ENCODE data around the gene AKAP13.

AKAP13 gene

GRCh38 chr15:85745525-85746150, 365.2 kb downstream of the AKAP13 start:
- no peak for DNase-seq
- in situ Hi-C loops (cut with MboI; ENCODE audit: low pct_unique_long_range_greater_than_20kb, low sequenced_read_pairs): loop anchor here (10.0 kb wide), 1 partner anchor 89 kb away; no protein-coding TSS in a partner anchor

DNA sequence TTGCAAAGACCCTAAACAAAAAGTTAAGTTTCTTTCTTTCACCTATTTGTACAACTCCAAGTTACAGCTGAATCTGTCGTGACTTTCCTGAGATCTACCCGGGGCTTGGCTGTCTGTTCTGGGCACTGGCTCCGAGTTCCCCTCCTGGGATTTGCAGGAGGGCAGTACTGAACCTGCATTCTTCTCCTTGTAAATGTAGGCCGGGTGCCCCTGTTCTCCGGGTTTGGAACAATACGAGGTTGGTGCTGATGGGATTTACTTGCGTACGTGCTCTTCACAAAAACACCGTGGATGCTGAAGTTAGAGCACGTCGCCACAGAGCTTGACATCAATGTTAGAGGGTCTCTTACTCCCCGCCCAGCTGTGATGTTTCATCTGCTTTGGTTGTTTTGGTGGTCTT, 366.2 kb downstream of the AKAP13 start:
- in situ Hi-C loops (cut with MboI; ENCODE audit: low pct_unique_long_range_greater_than_20kb, low sequenced_read_pairs): loop anchor here (10.0 kb wide), 1 partner anchor 88 kb away; no protein-coding TSS in a partner anchor

GRCh38 chr15:85748176-85748575, 367.8 kb downstream of the AKAP13 start:
- no peak for DNase-seq
- in situ Hi-C loops (cut with MboI; ENCODE audit: low pct_unique_long_range_greater_than_20kb, low sequenced_read_pairs): loop anchor here (10.0 kb wide), 1 partner anchor 87 kb away; no protein-coding TSS in a partner anchor

More for the DNA sequence above, 366.2 kb downstream of the AKAP13 start:
- DNase-seq: no peak

DNA sequence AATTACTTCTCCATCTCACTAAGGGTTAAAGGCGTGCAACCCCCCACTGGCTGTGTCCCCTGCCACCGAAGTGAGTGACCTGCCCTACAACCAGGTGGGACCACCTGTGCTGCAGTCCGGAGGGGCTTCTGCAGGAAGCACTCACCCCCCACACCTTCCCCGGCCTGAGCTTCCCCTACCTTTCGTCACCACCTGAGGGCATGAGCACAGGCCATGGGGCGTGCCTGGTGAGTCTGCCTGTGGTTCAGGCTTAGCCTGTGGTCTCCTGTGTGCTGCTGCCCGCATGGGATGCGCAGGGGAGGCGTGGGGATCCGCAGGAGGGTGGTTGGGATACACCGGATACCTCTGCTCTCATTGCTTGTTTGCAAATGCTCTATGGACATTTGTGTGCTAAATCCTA, 368.3 kb downstream of the AKAP13 start:
- in situ Hi-C loops (cut with MboI; ENCODE audit: low pct_unique_long_range_greater_than_20kb, low sequenced_read_pairs): loop anchor here (10.0 kb wide), 1 partner anchor 86 kb away; no protein-coding TSS in a partner anchor
- no peak for DNase-seq

DNA sequence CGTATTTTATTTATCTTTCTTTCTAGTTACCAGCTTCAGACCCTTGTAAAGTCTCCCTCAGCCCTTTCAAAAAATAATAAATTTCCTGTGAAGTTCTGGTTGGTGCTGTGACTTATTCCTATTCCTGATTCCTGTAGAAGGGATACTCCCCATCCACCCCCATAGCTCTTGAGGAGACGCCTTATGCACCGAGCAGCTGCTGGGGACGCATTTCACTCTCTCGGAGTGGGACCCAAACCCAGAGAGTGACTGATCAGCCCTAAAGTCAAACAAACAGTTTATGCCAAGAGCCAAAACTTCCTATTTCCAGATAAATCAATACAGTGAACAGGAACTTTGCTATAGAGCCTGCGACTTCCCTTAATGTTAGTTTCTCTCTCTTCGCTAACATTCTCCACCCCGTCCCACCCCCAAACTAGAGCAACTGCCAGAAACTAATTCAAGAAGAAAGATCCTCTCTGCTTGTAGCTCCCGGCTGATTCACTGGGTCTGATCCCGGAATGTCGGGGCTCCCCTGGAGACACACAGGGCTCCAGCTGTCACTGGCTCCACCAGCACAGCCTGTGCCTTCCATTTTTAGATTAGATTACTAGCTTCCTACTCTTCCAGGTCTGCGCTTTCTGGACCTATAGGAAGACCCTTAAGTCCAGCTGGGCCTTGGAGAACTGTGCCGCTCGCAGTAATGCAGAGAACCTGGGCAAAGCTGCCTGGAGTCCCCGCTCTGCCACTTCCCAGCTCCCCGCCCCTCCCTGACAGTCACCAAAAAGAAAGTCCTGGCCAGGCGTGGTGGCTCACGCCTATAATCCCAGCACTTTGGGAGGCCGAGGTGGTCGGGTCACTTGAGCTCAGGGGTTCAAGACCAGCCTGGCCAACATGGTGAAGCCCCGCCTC, 369.1 kb downstream of the AKAP13 start:
- in situ Hi-C loops (cut with MboI; ENCODE audit: low pct_unique_long_range_greater_than_20kb, low sequenced_read_pairs): loop anchor here (10.0 kb wide), 1 partner anchor 85 kb away; no protein-coding TSS in a partner anchor
- DNase-seq: no peak

- in situ Hi-C loops (cut with MboI; ENCODE audit: low pct_unique_long_range_greater_than_20kb, low sequenced_read_pairs): no loop called here
- peak; percentile 39 for DNase-seq
Measured at GRCh38 chr15:85750319-85751290, 370.2 kb downstream of the AKAP13 start.

DNA sequence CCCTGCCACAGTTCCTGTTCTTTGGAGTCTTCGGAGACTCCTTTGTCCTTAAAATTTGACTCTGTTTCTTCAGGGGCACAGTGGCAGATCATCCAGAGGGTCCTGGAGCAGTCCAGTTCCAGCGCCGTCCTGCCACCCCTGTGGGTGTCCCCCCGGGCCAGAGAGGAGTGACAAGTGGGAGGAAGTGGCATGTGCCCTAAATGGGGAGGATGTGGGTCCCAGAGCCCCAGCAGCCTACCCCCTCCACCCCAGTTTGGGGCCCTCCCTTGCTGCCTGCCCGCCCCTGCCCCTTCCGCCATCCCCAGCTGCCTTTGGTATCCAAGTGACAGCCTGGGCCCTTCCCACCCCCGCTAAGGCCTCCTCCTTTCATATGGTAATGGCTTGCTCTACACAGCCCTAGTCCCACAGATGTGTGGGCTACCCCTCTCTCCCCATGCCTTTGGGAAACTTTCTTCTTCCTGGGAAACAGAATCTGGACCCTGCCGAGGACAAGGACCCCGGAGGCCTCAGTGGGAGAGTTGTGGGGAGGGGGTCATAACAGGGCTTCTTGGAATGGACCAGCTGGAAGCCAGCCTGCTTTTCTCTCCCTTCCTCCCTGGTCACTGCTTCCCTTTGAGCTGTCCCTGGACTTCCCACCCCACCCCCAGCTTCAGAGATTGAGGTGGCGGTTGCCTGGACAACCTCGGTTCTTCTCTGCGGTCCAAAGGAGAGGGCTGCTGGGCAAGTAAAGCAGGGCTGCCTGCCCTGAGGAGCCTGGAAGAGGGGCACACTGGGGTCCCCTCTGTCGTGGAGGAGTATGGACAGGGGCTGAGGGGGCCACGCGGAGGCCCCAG, 371.1 kb downstream of the AKAP13 start:
- in situ Hi-C loops (cut with MboI; ENCODE audit: low pct_unique_long_range_greater_than_20kb, low sequenced_read_pairs): no loop called here
- DNase-seq: no peak

DNA sequence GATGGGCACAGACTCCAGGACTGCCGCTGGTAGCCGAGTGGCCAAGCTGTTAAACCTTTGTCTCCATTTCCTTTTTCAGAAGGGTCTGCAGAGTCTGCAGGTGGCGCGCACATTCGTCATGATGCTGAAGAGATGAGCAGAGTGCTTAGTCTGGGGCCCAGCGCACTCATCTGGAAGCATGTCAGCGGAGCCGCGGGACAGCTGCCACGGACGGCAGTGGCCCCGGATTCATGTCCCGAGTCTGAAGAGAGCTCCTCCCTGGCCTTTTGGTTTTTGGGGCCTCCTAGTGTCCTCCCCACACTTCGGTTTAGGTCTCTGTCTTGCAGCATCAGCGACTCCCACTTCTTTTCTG, 371.7 kb downstream of the AKAP13 start:
- in situ Hi-C loops (cut with MboI; ENCODE audit: low pct_unique_long_range_greater_than_20kb, low sequenced_read_pairs): no loop called here
- no peak for DNase-seq

GRCh38 chr15:85752491-85752961, 372.1 kb downstream of the AKAP13 start:
- no peak for DNase-seq
- in situ Hi-C loops (cut with MboI; ENCODE audit: low pct_unique_long_range_greater_than_20kb, low sequenced_read_pairs): no loop called here

DNA sequence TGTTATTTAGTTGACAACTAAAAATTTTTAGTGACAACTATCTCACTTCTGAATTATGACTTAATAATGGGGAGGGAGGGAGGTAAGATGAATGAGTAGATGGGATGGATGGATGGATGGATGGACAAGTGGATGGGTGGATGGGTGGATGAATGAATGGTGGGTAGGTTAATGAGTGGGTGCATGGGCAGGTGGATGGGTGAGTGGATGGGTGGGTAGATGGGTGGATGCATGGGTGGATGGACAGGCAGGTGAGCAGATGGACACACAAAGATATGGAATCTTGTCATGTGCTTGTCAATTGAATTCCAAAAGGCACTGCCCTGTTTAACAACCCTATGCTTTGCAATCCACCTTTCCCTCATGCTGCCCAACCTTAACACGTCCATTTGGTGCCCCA, 372.9 kb downstream of the AKAP13 start:
- in situ Hi-C loops (cut with MboI; ENCODE audit: low pct_unique_long_range_greater_than_20kb, low sequenced_read_pairs): no loop called here

GRCh38 chr15:85753791-85754452, 373.5 kb downstream of the AKAP13 start:
- in situ Hi-C loops (cut with MboI; ENCODE audit: low pct_unique_long_range_greater_than_20kb, low sequenced_read_pairs): no loop called here

More for the DNA sequence above, 372.9 kb downstream of the AKAP13 start:
- DNase-seq: no peak

DNA sequence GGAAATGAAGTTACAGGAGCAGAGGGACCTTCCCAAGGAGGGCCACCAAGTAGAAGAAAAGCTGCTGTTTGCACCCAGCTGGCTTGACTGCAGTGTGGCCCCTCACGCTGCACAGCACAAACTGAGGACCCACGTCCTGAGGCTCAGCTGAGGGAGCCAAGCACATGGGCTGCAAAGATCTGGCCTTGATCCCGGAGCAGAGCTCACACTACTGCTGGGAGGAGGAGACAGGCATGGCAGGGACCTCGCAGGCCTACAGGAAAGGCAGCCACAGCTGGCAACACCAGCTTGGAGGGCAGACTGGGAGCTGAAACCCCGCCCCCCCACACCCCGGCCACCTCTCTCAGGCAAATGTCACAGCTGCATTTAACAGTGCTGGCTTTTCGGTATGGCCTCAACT, 374.6 kb downstream of the AKAP13 start:
- no peak for DNase-seq
- in situ Hi-C loops (cut with MboI; ENCODE audit: low pct_unique_long_range_greater_than_20kb, low sequenced_read_pairs): no loop called here

More at GRCh38 chr15:85753791-85754452, 373.5 kb downstream of the AKAP13 start:
- peak; percentile 53 for DNase-seq

GRCh38 chr15:85755471-85755870, 375.1 kb downstream of the AKAP13 start:
- in situ Hi-C loops (cut with MboI; ENCODE audit: low pct_unique_long_range_greater_than_20kb, low sequenced_read_pairs): no loop called here
- DNase-seq: no peak

GRCh38 chr15:85755942-85756341, 375.5 kb downstream of the AKAP13 start:
- in situ Hi-C loops (cut with MboI; ENCODE audit: low pct_unique_long_range_greater_than_20kb, low sequenced_read_pairs): no loop called here
- DNase-seq: no peak

DNA sequence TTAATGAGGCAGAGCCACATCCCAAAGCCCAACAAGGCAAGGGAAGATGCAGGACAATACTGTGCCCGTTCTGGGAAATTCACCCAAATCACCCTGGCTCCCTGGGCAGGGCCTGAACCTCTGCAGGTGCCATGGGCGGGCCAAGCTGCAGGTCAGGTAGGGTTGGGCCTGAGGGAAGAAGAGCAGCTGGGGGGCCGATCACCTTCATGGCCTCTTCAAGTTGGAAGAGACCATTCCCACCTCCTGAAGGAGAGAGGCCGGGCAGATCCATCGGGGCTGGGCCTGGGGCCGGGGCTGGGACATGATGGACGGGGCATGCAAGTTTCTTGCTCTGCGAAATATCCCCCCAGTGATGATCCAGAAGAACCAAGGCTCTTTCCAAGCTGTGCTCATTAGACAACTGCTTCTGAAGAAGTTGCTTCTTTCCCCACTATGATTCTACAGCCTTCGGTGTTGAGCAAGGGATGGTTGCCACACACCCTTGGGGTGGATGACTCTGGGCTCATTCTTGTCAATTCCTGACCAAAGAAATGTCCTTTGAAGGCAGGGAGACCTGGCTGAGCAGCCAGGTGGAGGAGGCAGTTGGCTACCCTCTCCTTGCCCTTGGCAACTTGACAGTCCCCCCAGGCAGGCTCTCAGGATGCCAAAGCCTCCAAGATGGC, 376.1 kb downstream of the AKAP13 start:
- in situ Hi-C loops (cut with MboI; ENCODE audit: low pct_unique_long_range_greater_than_20kb, low sequenced_read_pairs): no loop called here
- DNase-seq: no peak

DNA sequence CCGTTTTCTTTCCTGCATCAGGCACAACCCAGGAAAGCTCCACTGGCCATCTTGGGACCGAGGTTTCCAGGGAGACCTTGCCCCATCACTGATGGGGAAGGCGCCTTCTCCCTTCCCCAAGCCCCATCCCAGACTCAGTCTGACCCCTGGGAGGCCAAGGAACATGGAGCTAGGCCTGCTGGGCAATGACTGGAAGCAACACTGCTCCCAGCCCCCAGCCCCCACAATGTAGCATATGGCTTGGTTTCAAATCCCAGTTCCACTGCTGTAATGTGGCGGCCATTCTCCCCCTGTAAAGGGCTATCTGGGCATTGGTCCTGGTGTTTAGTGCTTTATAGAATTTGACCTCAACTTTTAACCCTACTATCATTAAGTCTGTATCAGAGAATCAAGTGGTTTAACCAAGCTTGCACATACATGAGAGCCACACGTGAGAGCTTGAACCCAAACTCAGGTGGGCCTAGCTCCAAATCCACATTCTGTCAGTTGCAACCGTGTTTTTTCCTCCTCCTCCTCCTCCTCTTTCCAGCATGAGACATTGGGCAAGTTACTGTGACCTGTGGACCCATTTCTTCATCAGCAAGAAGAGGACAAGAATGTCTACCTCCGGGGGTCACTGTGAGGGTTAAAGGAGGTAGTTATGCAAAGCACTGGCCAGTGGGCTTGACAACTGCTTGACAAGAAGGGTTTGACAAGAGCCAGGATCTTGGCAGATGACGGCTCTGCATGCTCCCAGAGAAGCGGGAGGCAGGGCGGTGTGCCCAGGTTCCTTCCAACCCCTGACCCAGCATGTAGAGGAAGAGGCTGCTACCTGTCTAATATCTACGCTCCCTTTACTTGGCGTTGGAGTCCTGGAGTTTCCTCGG, 376.9 kb downstream of the AKAP13 start:
- in situ Hi-C loops (cut with MboI; ENCODE audit: low pct_unique_long_range_greater_than_20kb, low sequenced_read_pairs): no loop called here
- no peak for DNase-seq

All from KBM-7 (cell line).